Endothelial cell of umbilical vein (primary cell): ENCODE results near the gene DDX27.

ENCODE experiments used
- EZH2 ChIP-seq: IDR thresholded peaks from 2 replicates; pipeline ENCODE4 v1.6.1; 2012; ENCODE audit warnings: borderline replicate concordance, low read depth, mild to moderate bottlenecking, moderate library complexity, low read length, inconsistent platforms; ENCODE audit not compliant: severe bottlenecking
- FOS ChIP-seq: IDR thresholded peaks from 2 replicates; pipeline ENCODE4 v1.6.1; 2011; ENCODE audit warnings: mild to moderate bottlenecking, low read length, moderate library complexity, borderline replicate concordance; ENCODE audit not compliant: insufficient read depth
- GATA2 ChIP-seq: IDR thresholded peaks from 2 replicates; pipeline ENCODE4 v1.7.0; 2011; ENCODE audit warnings: low read depth, mild to moderate bottlenecking, moderate library complexity, mixed read lengths, low read length; ENCODE audit not compliant: insufficient read length, insufficient read depth
- JUN ChIP-seq: IDR thresholded peaks from 2 replicates; pipeline ENCODE4 v1.6.1; 2011; ENCODE audit warnings: borderline replicate concordance, low read depth; ENCODE audit not compliant: insufficient read length, insufficient read depth
- POLR2A ChIP-seq: IDR thresholded peaks from 2 replicates; pipeline ENCODE4 v1.6.1; 2012; ENCODE audit warnings: low read depth, mild to moderate bottlenecking, control low read depth, low read length
- POLR2AphosphoS5 ChIP-seq: IDR thresholded peaks from 2 replicates; pipeline ENCODE4 v1.6.1; 2012; ENCODE audit warnings: low read depth, mild to moderate bottlenecking, control low read depth, low read length, moderate library complexity; ENCODE audit not compliant: insufficient read depth
- TF ChIP-seq, protein P1 (sequence below), 2 donors: IDR thresholded peaks; 1 replicate in 1 of 2; 2 replicates in 1 of 2; pipeline ENCODE4 v1.5.1; 2011; ENCODE audit warnings: low read length in 2 of 2, mild to moderate bottlenecking in 2 of 2, moderate library complexity in 2 of 2, control low read depth in 1 of 2, inconsistent platforms in 1 of 2, low read depth in 1 of 2; ENCODE audit not compliant: insufficient read depth in 1 of 2; ENCODE audit errors: extremely low read depth in 1 of 2
- TF ChIP-seq, protein P2 (sequence below): IDR thresholded peaks from 2 replicates; pipeline ENCODE4 v1.6.1; 2011; ENCODE audit not compliant: insufficient read depth, insufficient read length

DNA sequence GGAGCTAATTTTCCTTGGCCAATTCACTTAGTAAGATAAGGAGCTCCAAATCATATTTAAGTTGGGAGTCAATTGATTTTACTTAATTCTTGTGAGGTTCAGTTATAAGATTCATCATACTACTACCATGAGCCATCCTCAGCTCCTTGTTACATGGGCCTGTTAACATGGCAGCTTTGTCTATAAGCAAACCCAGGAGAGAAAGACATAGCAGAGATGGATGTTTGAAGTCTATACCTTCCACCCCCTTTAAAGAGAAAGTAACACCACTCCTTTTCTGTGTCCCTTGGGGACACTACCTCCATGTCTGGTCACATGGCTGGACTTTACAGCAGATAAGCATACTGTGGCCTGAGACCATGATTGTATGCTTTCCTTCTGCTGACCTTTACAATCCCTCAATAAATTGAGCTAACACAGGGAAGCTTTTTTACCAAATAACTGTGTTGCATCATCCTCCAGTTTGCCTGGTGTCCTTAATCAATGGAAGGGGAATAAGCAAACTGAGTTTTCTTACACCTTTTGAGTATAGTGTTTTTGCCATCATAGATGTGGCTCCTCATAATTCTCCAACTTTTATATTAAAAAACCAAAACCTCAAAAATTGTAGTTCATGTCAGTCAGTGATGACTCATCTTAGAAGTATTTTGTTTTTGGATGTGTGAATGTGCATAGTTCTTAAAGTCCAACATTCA is 68.5 kb downstream of the DDX27 start:
- TF ChIP-seq, protein P1, sequence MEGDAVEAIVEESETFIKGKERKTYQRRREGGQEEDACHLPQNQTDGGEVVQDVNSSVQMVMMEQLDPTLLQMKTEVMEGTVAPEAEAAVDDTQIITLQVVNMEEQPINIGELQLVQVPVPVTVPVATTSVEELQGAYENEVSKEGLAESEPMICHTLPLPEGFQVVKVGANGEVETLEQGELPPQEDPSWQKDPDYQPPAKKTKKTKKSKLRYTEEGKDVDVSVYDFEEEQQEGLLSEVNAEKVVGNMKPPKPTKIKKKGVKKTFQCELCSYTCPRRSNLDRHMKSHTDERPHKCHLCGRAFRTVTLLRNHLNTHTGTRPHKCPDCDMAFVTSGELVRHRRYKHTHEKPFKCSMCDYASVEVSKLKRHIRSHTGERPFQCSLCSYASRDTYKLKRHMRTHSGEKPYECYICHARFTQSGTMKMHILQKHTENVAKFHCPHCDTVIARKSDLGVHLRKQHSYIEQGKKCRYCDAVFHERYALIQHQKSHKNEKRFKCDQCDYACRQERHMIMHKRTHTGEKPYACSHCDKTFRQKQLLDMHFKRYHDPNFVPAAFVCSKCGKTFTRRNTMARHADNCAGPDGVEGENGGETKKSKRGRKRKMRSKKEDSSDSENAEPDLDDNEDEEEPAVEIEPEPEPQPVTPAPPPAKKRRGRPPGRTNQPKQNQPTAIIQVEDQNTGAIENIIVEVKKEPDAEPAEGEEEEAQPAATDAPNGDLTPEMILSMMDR (IDR thresholded peaks at IDR 0.05; ENCODE audit: extremely low read depth in 1 of 2, insufficient read depth in 1 of 2, low read depth in 1 of 2, low read length in 2 of 2) = no peak
- peak; percentile 83 for TF ChIP-seq POLR2A
- TF ChIP-seq FOS = peak; percentile 78
- TF ChIP-seq, protein P2, sequence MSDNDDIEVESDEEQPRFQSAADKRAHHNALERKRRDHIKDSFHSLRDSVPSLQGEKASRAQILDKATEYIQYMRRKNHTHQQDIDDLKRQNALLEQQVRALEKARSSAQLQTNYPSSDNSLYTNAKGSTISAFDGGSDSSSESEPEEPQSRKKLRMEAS = no peak
- peak; percentile 71 for TF ChIP-seq POLR2AphosphoS5
- TF ChIP-seq EZH2 = no peak
- TF ChIP-seq GATA2 = no peak
- peak; percentile 88 for TF ChIP-seq JUN
